ENCODE data around the gene CNGB1. TPM values are rescaled to one million over a fixed set of nuclear protein-coding genes. Genes with fewer than 3 reads are reported as not detected.
A peak's percentile ranks its signal among the peaks of the same experiment; 100 is the strongest.

The CNGB1 gene
- total and polyA plus RNA-seq, 2 experiments from 2014 or later, result not detected

GRCh38 chr16:57866529-57866918 is 104.4 kb downstream of the CNGB1 start:
- Histone ChIP-seq H3K27ac (no peak overlapping the region), H4K20me1 (ENCODE audit: insufficient read depth, poor library complexity, severe bottlenecking) (no peaks in the 10 kb centered on the region), H3K4me2 (no peak overlapping the region), H3K9me3 (ENCODE audit: low read depth) (no peaks in the 10 kb centered on the region), H3K36me3 (replicated peaks; ENCODE audit: insufficient read depth, low read depth) (no peaks in the 10 kb centered on the region), H3K4me1 (ENCODE audit: insufficient read depth) (peaks cover 7% of the 10 kb centered on the region), H3K27me3 (no peaks in the 10 kb centered on the region), H3K79me2 (no peaks in the 10 kb centered on the region), H2AFZ (no peak overlapping the region), H3K9me2 (replicated peaks; ENCODE audit: insufficient read depth) (no peaks in the 10 kb centered on the region), H3K4me3 (no peak overlapping the region)
- DNase-seq (ENCODE audit: low spot score), result no peak
- WGBS (ENCODE audit: low lambda C conversion rate, missing lambda C conversion rate), result 76% methylated on average over 4 of the region's 4 CpGs
- no peak for TF ChIP-seq CTCF (IDR thresholded peaks at IDR 0.05; ENCODE audit: poor library complexity)
- no peak for TF ChIP-seq EZH2 (IDR thresholded peaks at IDR 0.05; ENCODE audit: borderline replicate concordance)
- no peak for TF ChIP-seq EZH2phosphoT487 (IDR thresholded peaks at IDR 0.05; ENCODE audit: low read depth, severe bottlenecking, unreplicated experiment)

- no peaks in the 10 kb centered on the region for H3K36me3 ChIP-seq (replicated peaks; ENCODE audit: insufficient read depth, low read depth)
- peaks cover 7% of the 10 kb centered on the region for H3K4me1 ChIP-seq (ENCODE audit: insufficient read depth)
- H3K4me3 ChIP-seq, result no peak overlapping the region
- no peaks in the 10 kb centered on the region for H3K27me3 ChIP-seq
- no peak overlapping the region for H3K4me2 ChIP-seq
- 68% methylated on average over 9 of the region's 9 CpGs for WGBS (ENCODE audit: low lambda C conversion rate, missing lambda C conversion rate)
- no peaks in the 10 kb centered on the region for H3K9me3 ChIP-seq (ENCODE audit: low read depth)
- no peak for TF ChIP-seq CTCF (IDR thresholded peaks at IDR 0.05; ENCODE audit: poor library complexity)
- TF ChIP-seq EZH2phosphoT487 (IDR thresholded peaks at IDR 0.05; ENCODE audit: low read depth, severe bottlenecking, unreplicated experiment), result no peak
- TF ChIP-seq EZH2 (IDR thresholded peaks at IDR 0.05; ENCODE audit: borderline replicate concordance), result no peak
- no peaks in the 10 kb centered on the region for H3K79me2 ChIP-seq
- H3K9me2 ChIP-seq (replicated peaks; ENCODE audit: insufficient read depth), result no peaks in the 10 kb centered on the region
- no peak overlapping the region for H3K27ac ChIP-seq
- no peaks in the 10 kb centered on the region for H4K20me1 ChIP-seq (ENCODE audit: insufficient read depth, poor library complexity, severe bottlenecking)
- peak; percentile 32 for DNase-seq (ENCODE audit: low spot score)
- H2AFZ ChIP-seq, result no peak overlapping the region
Measured at GRCh38 chr16:57865746-57866528, 105.0 kb downstream of the CNGB1 start.

- Histone ChIP-seq H4K20me1 (ENCODE audit: insufficient read depth, poor library complexity, severe bottlenecking) (no peaks in the 10 kb centered on the region), H3K79me2 (no peaks in the 10 kb centered on the region), H3K9me2 (replicated peaks; ENCODE audit: insufficient read depth) (no peaks in the 10 kb centered on the region), H3K9me3 (ENCODE audit: low read depth) (no peaks in the 10 kb centered on the region), H3K27me3 (no peaks in the 10 kb centered on the region), H3K4me2 (peak overlapping the region; percentile 36), H3K36me3 (replicated peaks; ENCODE audit: insufficient read depth, low read depth) (no peaks in the 10 kb centered on the region), H2AFZ (no peak overlapping the region), H3K4me1 (ENCODE audit: insufficient read depth) (peaks cover 7% of the 10 kb centered on the region), H3K27ac (peak overlapping the region; percentile 20), H3K4me3 (no peak overlapping the region)
- TF ChIP-seq EZH2 (IDR thresholded peaks at IDR 0.05; ENCODE audit: borderline replicate concordance) (no peak), CTCF (IDR thresholded peaks at IDR 0.05; ENCODE audit: poor library complexity) (peak; percentile 77)
- peak; percentile 81 for DNase-seq (ENCODE audit: low spot score)
- 8% methylated on average over 5 of the region's 5 CpGs for WGBS (ENCODE audit: low lambda C conversion rate, missing lambda C conversion rate)
Measured at GRCh38 chr16:57863434-57864160, 107.3 kb downstream of the CNGB1 start.
